HCT116 (cell line): ENCODE measurements around the gene PLCB1. TPM values are rescaled to one million over a fixed set of nuclear protein-coding genes. Genes with fewer than 3 reads are reported as not detected.

Experiments
- ATAC-seq: fragments of 200-7000 bp; cut with Tn5 transposase; 2 replicates; pipeline ENCODE4 v1.9.1; 2020; ENCODE audit warnings: mild to moderate bottlenecking, moderate library complexity
- BruUV-seq: library from RNA; stranded (reverse); fragments of 400-500 nt; replicated peaks from 2 replicates; lab custom pipeline; 2021; lab: Mats Ljungman, UMichigan
- CTCF ChIA-PET: fragments of 300-600 bp; sonication (Branson Sonifier 250); formaldehyde crosslinking; loops from one replicate; lab custom pipeline; 2021; ENCODE audit warnings: antibody characterized with exemption; lab: Charles Lee
- POLR2A ChIA-PET: fragments of 300-600, 350-600 bp; sonication (Branson Sonifier 250); formaldehyde crosslinking; loops from one replicate; lab custom pipeline; 2021; ENCODE audit warnings: antibody characterized with exemption; lab: Charles Lee
- RAD21 ChIA-PET, 2 experiments: fragments of 300-600 bp; sonication (Branson Sonifier 250); formaldehyde crosslinking; loops; one replicate each; lab custom pipeline; 2023; ENCODE audit warnings: low total read pairs in 2 of 2; ENCODE audit not compliant: uncharacterized antibody in 2 of 2, unreplicated experiment in 2 of 2, low non-redundant PET in 1 of 2; lab: Charles Lee
- DNase-seq: peaks from one replicate; pipeline ENCODE4 v3.0.0-alpha.2; 2010; ENCODE audit warnings: low read depth, low spot score
- H2AFZ ChIP-seq: fragments of 200-600 bp; shearing (Covaris generic), sonication (generic); 2 replicates; pipeline ENCODE4 v1.6.1; 2017; ENCODE audit warnings: low read depth, mixed run types, mixed read lengths, antibody characterized with exemption, low read length; ENCODE audit not compliant: poor library complexity, severe bottlenecking
- H3K27ac ChIP-seq: 2 replicates; pipeline ENCODE4 v1.5.1; 2012; ENCODE audit warnings: low read depth, low read length
- H3K27me3 ChIP-seq: fragments of 200-600 bp; sonication (generic); 2 replicates; pipeline ENCODE4 v1.6.1; 2016; ENCODE audit warnings: mixed run types, low read length, mixed read lengths; ENCODE audit not compliant: insufficient read depth
- H3K36me3 ChIP-seq, 2 experiments: fragments of 200-500 bp in 1 of 2; fragments of 200-600 bp in 1 of 2; sonication (Bioruptor generic) in 1 of 2; sonication (generic) in 1 of 2; 2 replicates each; pipeline versions ENCODE4 v1.5.1 to v1.6.1; 2014 to 2016; ENCODE audit warnings: low read length in 2 of 2, inconsistent platforms in 1 of 2, mixed read lengths in 1 of 2, mixed run types in 1 of 2; ENCODE audit not compliant: insufficient read depth in 2 of 2, control insufficient read depth in 1 of 2
- H3K4me1 ChIP-seq, 2 experiments: fragments of 200-600 bp in 1 of 2; sonication (generic) in 1 of 2; 2 replicates each; pipeline versions ENCODE4 v1.5.1 to v1.6.1; 2012 to 2017; ENCODE audit warnings: low read length in 2 of 2, inconsistent platforms in 1 of 2, mild to moderate bottlenecking in 1 of 2, mixed read lengths in 1 of 2, mixed run types in 1 of 2, moderate library complexity in 1 of 2; ENCODE audit not compliant: insufficient read depth in 2 of 2, control insufficient read depth in 1 of 2
- H3K4me2 ChIP-seq: fragments of 200-600 bp; sonication (generic); 2 replicates; pipeline ENCODE4 v1.6.1; 2017; ENCODE audit warnings: mixed run types, low read length, mixed read lengths
- H3K4me3 ChIP-seq, 2 experiments: fragments of 200-600 bp in 1 of 2; sonication (generic) in 1 of 2; replicated peaks in 1 of 2; 2 replicates each; pipeline ENCODE4 v1.5.1; 2011 to 2016; ENCODE audit warnings: low read length in 2 of 2, control low read depth in 1 of 2, low read depth in 1 of 2, mild to moderate bottlenecking in 1 of 2, mixed read lengths in 1 of 2, mixed run types in 1 of 2
- H3K79me2 ChIP-seq: fragments of 200-600 bp; sonication (generic); 2 replicates; pipeline ENCODE4 v1.6.1; 2017; ENCODE audit warnings: mild to moderate bottlenecking, mixed run types, low read length, moderate library complexity, mixed read lengths; ENCODE audit not compliant: insufficient read depth
- H3K9ac ChIP-seq: fragments of 200-600 bp; sonication (generic); 2 replicates; pipeline ENCODE4 v1.6.1; 2016; ENCODE audit warnings: low read length, mixed read lengths
- H3K9me2 ChIP-seq: fragments of 200-600 bp; sonication (generic), shearing (Covaris generic); 2 replicates; pipeline ENCODE4 v1.6.1; 2017; ENCODE audit warnings: mixed run types, mild to moderate bottlenecking, moderate library complexity; ENCODE audit not compliant: insufficient read depth
- H3K9me3 ChIP-seq, 2 experiments: fragments of 200-500 bp in 1 of 2; fragments of 200-600 bp in 1 of 2; sonication (Bioruptor generic) in 1 of 2; sonication (generic) in 1 of 2; 2 replicates each; pipeline ENCODE4 v1.6.1; 2014 to 2017; ENCODE audit warnings: low read length in 2 of 2, mixed read lengths in 2 of 2, inconsistent platforms in 1 of 2, low read depth in 1 of 2, mild to moderate bottlenecking in 1 of 2, mixed run types in 1 of 2, moderate library complexity in 1 of 2; ENCODE audit not compliant: control insufficient read depth in 1 of 2, insufficient read depth in 1 of 2
- H4K20me1 ChIP-seq: fragments of 200-600 bp; sonication (generic), shearing (Covaris generic); 2 replicates; pipeline ENCODE4 v1.6.1; 2017; ENCODE audit warnings: mixed run types, mild to moderate bottlenecking, moderate library complexity; ENCODE audit not compliant: insufficient read depth
- ATF3 ChIP-seq: IDR thresholded peaks from 2 replicates; pipeline ENCODE4 v1.6.1; 2012
- CBX3 ChIP-seq: IDR thresholded peaks from 2 replicates; pipeline ENCODE4 v1.6.1; 2012; ENCODE audit warnings: low read depth
- CTCF ChIP-seq, 3 experiments: fragments of 200-600 bp in 1 of 3; sonication (generic) in 1 of 3; IDR thresholded peaks in 2 of 3; conservative IDR thresholded peaks in 1 of 3; 2 replicates each; pipeline ENCODE4 v1.5.1; 2012 to 2017; ENCODE audit warnings: low read depth in 2 of 3, low read length in 2 of 3, antibody characterized with exemption in 1 of 3, borderline replicate concordance in 1 of 3, control low read depth in 1 of 3, mild to moderate bottlenecking in 1 of 3, mixed read lengths in 1 of 3, mixed run types in 1 of 3, moderate library complexity in 1 of 3; ENCODE audit not compliant: insufficient read depth in 1 of 3
- EGR1 ChIP-seq: IDR thresholded peaks from 2 replicates; pipeline ENCODE4 v1.6.1; 2012; ENCODE audit warnings: low read depth
- ELF1 ChIP-seq: IDR thresholded peaks from 2 replicates; pipeline ENCODE4 v1.6.1; 2012; ENCODE audit warnings: low read depth, borderline replicate concordance
- EZH2 ChIP-seq: fragments of 200-600 bp; sonication (generic); IDR thresholded peaks from 2 replicates; pipeline ENCODE4 v1.6.1; 2017; ENCODE audit warnings: antibody characterized with exemption, mixed run types
- EZH2phosphoT487 ChIP-seq: fragments of 200-600 bp; IDR thresholded peaks from 2 replicates; pipeline ENCODE4 v1.6.1; 2018; ENCODE audit warnings: antibody characterized with exemption, borderline replicate concordance
- FOSL1 ChIP-seq: IDR thresholded peaks from 2 replicates; pipeline ENCODE4 v1.6.1; 2012; ENCODE audit warnings: low read depth
- JUND ChIP-seq: IDR thresholded peaks from 2 replicates; pipeline ENCODE4 v1.6.1; 2012
- MAX ChIP-seq: IDR thresholded peaks from 2 replicates; pipeline ENCODE4 v1.6.1; 2012
- POLR2AphosphoS5 ChIP-seq: IDR thresholded peaks from 2 replicates; pipeline ENCODE4 v1.6.1; 2011; ENCODE audit warnings: mild to moderate bottlenecking, low read depth, low read length, moderate library complexity
- RAD21 ChIP-seq: IDR thresholded peaks from 2 replicates; pipeline ENCODE4 v1.6.1; 2012; ENCODE audit warnings: low read depth, mild to moderate bottlenecking
- REST ChIP-seq: IDR thresholded peaks from 2 replicates; pipeline ENCODE4 v1.6.1; 2012; ENCODE audit warnings: low read depth
- SIN3A ChIP-seq: IDR thresholded peaks from 2 replicates; pipeline ENCODE4 v1.6.1; 2012; ENCODE audit warnings: low read depth
- SP1 ChIP-seq: IDR thresholded peaks from 2 replicates; pipeline ENCODE4 v1.6.1; 2012; ENCODE audit warnings: low read depth
- SRF ChIP-seq: IDR thresholded peaks from 2 replicates; pipeline ENCODE4 v1.6.1; 2012; ENCODE audit warnings: low read depth
- TCF7L2 ChIP-seq: IDR thresholded peaks from 2 replicates; pipeline ENCODE4 v1.7.0; 2011; ENCODE audit warnings: borderline replicate concordance, inconsistent platforms; ENCODE audit not compliant: insufficient read depth, insufficient read length; ENCODE audit errors: extremely low read depth
- YY1 ChIP-seq: IDR thresholded peaks from 2 replicates; pipeline ENCODE4 v1.6.1; 2011; ENCODE audit warnings: low read length, low read depth, moderate library complexity, mild to moderate bottlenecking; ENCODE audit not compliant: insufficient replicate concordance; ENCODE audit errors: extremely low read depth
- ZFX ChIP-seq: fragments of 450-650 bp; IDR thresholded peaks from 2 replicates; pipeline ENCODE4 v1.6.1; 2017
- ZNF274 ChIP-seq: fragments of 200-500 bp; sonication (Bioruptor generic); IDR thresholded peaks from 2 replicates; pipeline ENCODE4 v1.6.1; 2014; ENCODE audit warnings: mild to moderate bottlenecking, low read depth, low read length, inconsistent platforms
- intact Hi-C: fragments of 100-400 bp; cut with micrococcal nuclease; formaldehyde crosslinking; loops from 2 replicates; pipeline ENCODE4 v1.10.0; 2022
- total RNA-seq: library from RNA; stranded (reverse); gene quantifications from one replicate; pipeline ENCODE4 v1.2.1, GENCODE V29; 2021; ENCODE audit not compliant: unreplicated experiment

PLCB1 gene
- total RNA-seq, 1 experiment from 2014 or later: 15.8 TPM

GRCh38 chr20:8116067-8116811, 15.8 kb upstream of the PLCB1 start:
- Histone ChIP-seq H3K9me3 (no peaks in the 10 kb centered on the region), H3K4me2 (no peak overlapping the region), H3K79me2 (no peaks in the 10 kb centered on the region), H3K27ac (no peak overlapping the region), H2AFZ (no peak overlapping the region), H3K4me1 (peaks cover 4 to 8% of the 10 kb centered on the region in 2 experiments; a peak in 3 of 4 replicates), H3K9me2 (no peaks in the 10 kb centered on the region), H3K9ac (no peak overlapping the region), H4K20me1 (no peaks in the 10 kb centered on the region), H3K36me3 (no peaks in the 10 kb centered on the region), H3K4me3 (no peak overlapping the region), H3K27me3 (no peaks in the 10 kb centered on the region)
- ATAC-seq: no peak
- RAD21 ChIA-PET: no interaction called here
- CTCF ChIA-PET: no interaction called here
- TF ChIP-seq TCF7L2 (no peak), SIN3A (no peak), REST (no peak), ATF3 (no peak), JUND (no peak), EZH2 (no peak), MAX (no peak), EZH2phosphoT487 (no peak), ZNF274 (no peak), CBX3 (no peak), EGR1 (no peak), FOSL1 (no peak), SRF (no peak), ZFX (no peak), POLR2AphosphoS5 (no peak), CTCF (IDR thresholded peaks at IDR 0.05 in 2 of 3, conservative IDR thresholded peaks at IDR 0.05 in 1 of 3; ENCODE audit: borderline replicate concordance in 1 of 3, insufficient read depth in 1 of 3, low read depth in 2 of 3, low read length in 2 of 3) (no peak), RAD21 (no peak), ELF1 (no peak), SP1 (no peak), YY1 (no peak)
- POLR2A ChIA-PET: interaction anchor here (1.2 kb wide), 1 partner anchor 11 kb away, joined by 3 read pairs; no protein-coding TSS in a partner anchor
- no TSS peak for BruUV-seq
- no peak for DNase-seq
- intact Hi-C loops: no loop called here
